ENCODE data around the gene DENND10.

DENND10 gene

GRCh38 chr10:119165171-119166117 lies 61.5 kb downstream of the DENND10 start, which contains the start of gene SFXN4:
TSS of gene SFXN4 (minus strand) at chr10:119165714. CDS start at chr10:119165647, 67 bp downstream.
- no peak for DNase-seq (ENCODE audit: extremely low read depth, low read depth)
- TF ChIP-seq CTCF (IDR thresholded peaks at IDR 0.05; ENCODE audit: low read depth, low read length): no peak; the same call in 1 of the 2 replicates

GRCh38 chr10:119166118-119166500 lies 62.2 kb downstream of the DENND10 start:
- DNase-seq (ENCODE audit: extremely low read depth, low read depth): no peak
- TF ChIP-seq CTCF (IDR thresholded peaks at IDR 0.05; ENCODE audit: low read depth, low read length): no peak

- no peak for TF ChIP-seq CTCF (IDR thresholded peaks at IDR 0.05; ENCODE audit: low read depth, low read length)
- no peak for DNase-seq (ENCODE audit: extremely low read depth, low read depth)
These were observed 62.7 kb downstream of the DENND10 start for GRCh38 chr10:119166564-119166963.

GRCh38 chr10:119167041-119167440 lies 63.1 kb downstream of the DENND10 start:
- no peak for DNase-seq (ENCODE audit: extremely low read depth, low read depth)
- TF ChIP-seq CTCF (IDR thresholded peaks at IDR 0.05; ENCODE audit: low read depth, low read length): no peak

- DNase-seq (ENCODE audit: extremely low read depth, low read depth): no peak
- no peak for TF ChIP-seq CTCF (IDR thresholded peaks at IDR 0.05; ENCODE audit: low read depth, low read length)
These were observed 70.2 kb downstream of the DENND10 start for GRCh38 chr10:119174109-119174508.

GRCh38 chr10:119176166-119176565 lies 72.3 kb downstream of the DENND10 start:
- no peak for DNase-seq (ENCODE audit: extremely low read depth, low read depth)
- TF ChIP-seq CTCF (IDR thresholded peaks at IDR 0.05; ENCODE audit: low read depth, low read length): no peak

GRCh38 chr10:119177708-119178371 lies 73.9 kb downstream of the DENND10 start:
- no peak for DNase-seq (ENCODE audit: extremely low read depth, low read depth)
- no peak for TF ChIP-seq CTCF (IDR thresholded peaks at IDR 0.05; ENCODE audit: low read depth, low read length)

Measured in AG09319 (cell line).